GM10266 (cell line): Measurements from ENCODE around the gene NIPA2.

Experiments
- DNase-seq: peaks from one replicate; pipeline ENCODE4 v3.0.0; 2012; ENCODE audit errors: extremely low spot score
- CTCF ChIP-seq: IDR thresholded peaks from 2 replicates; pipeline ENCODE4 v1.5.1; 2012; ENCODE audit warnings: mild to moderate bottlenecking, low read depth; ENCODE audit not compliant: control insufficient read depth, insufficient read depth; ENCODE audit errors: missing control alignments

The NIPA2 gene

GRCh38 chr15:22890296-22890695 is 51.8 kb downstream of the NIPA2 start:
- DNase-seq: no peak
- TF ChIP-seq CTCF: no peak

- DNase-seq: no peak
These were observed 53.2 kb downstream of the NIPA2 start for GRCh38 chr15:22891426-22892210.

GRCh38 chr15:22892333-22892732 is 53.9 kb downstream of the NIPA2 start:
- DNase-seq: no peak
- TF ChIP-seq CTCF: no peak

More at GRCh38 chr15:22891426-22892210, 53.2 kb downstream of the NIPA2 start:
- no peak for TF ChIP-seq CTCF

- no peak for TF ChIP-seq CTCF
- DNase-seq: no peak
These were observed 54.6 kb downstream of the NIPA2 start for GRCh38 chr15:22893081-22893480.

GRCh38 chr15:22893881-22894280 is 55.4 kb downstream of the NIPA2 start:
- DNase-seq: no peak
- no peak for TF ChIP-seq CTCF

- TF ChIP-seq CTCF: no peak
- peak; percentile 45 for DNase-seq
These were observed 57.2 kb downstream of the NIPA2 start for GRCh38 chr15:22895465-22896190.

- no peak for DNase-seq
- no peak for TF ChIP-seq CTCF
These were observed 63.6 kb downstream of the NIPA2 start for GRCh38 chr15:22902046-22902445.
